Heart right ventricle (tissue), 16 donors: ENCODE results near the gene RYK. TPM values are rescaled to one million over a fixed set of nuclear protein-coding genes. Genes with fewer than 3 reads are reported as not detected.

Experiments
- ATAC-seq, 8 donors: fragments of 200-7000 bp; cut with Tn5 transposase; one replicate each; pipeline ENCODE4 v1.9.1; 2020; ENCODE audit warnings: mild to moderate bottlenecking in 8 of 8, moderate library complexity in 8 of 8, moderate number of reproducible peaks in 1 of 8
- DNase-seq, 2 donors: peaks; one replicate each; pipeline ENCODE4 v3.0.0-alpha.2; 2020
- H3K27ac ChIP-seq, 10 donors: fragments of 200-600 bp; sonication (generic) in 2 of 10; one replicate each; pipeline versions ENCODE4 v1.5.0 to v1.8.0; 2020 to 2022; ENCODE audit warnings: mild to moderate bottlenecking in 3 of 10
- H3K27me3 ChIP-seq, 7 donors: fragments of 200-600 bp; one replicate each; pipeline ENCODE4 v1.8.0; 2021 to 2022; ENCODE audit warnings: mild to moderate bottlenecking in 2 of 7
- H3K36me3 ChIP-seq, 9 donors: fragments of 200-600 bp; sonication (generic) in 1 of 9; one replicate each; pipeline versions ENCODE4 v1.5.0 to v1.8.0; 2020 to 2022; ENCODE audit warnings: mild to moderate bottlenecking in 2 of 9
- H3K4me1 ChIP-seq, 9 donors: fragments of 200-600 bp; sonication (generic) in 1 of 9; one replicate each; pipeline versions ENCODE4 v1.5.0 to v1.8.0; 2020 to 2022; ENCODE audit warnings: mild to moderate bottlenecking in 4 of 9
- H3K4me3 ChIP-seq, 10 donors: fragments of 200-600 bp; sonication (generic) in 2 of 10; one replicate each; pipeline versions ENCODE4 v1.5.0 to v1.8.0; 2020 to 2022; ENCODE audit warnings: mild to moderate bottlenecking in 7 of 10, moderate library complexity in 2 of 10
- H3K9me3 ChIP-seq, 11 donors: fragments of 200-600 bp in 10 of 11; sonication (generic) in 2 of 11; one replicate each; pipeline versions ENCODE4 v1.5.0 to v1.8.0; 2013 to 2022; ENCODE audit warnings: mild to moderate bottlenecking in 2 of 11, control low read depth in 1 of 11, moderate library complexity in 1 of 11
- WGBS, 2 donors: extraction: QIAGEN DNeasy Blood & Tissue Kit; methylation state at CpG; one replicate each; pipeline ENCODE4 v1.1.7; 2013; ENCODE audit warnings: inconsistent platforms in 1 of 2; 5-methylcytosine and 5-hydroxymethylcytosine counted together
- intact Hi-C, 10 donors: fragments of 100-400 bp; cut with DNase I; formaldehyde crosslinking; loops; one replicate each; pipeline versions ENCODE4 v1.11.1 to v1.14.2; 2022
- polyA plus RNA-seq, 2 donors: library from polyadenylated mRNA; stranded (reverse); fragments of 200-250 nt; gene quantifications; one replicate each; pipeline ENCODE4 v1.2.3, GENCODE V29; 2013
- total RNA-seq, 10 donors: library from RNA; stranded (reverse); fragmentation: NEBNext Ultra II Directional in 3 of 10; extraction: Animal tissue kit (Norgen Biotek cat#: 25700) in 3 of 10; gene quantifications; one replicate each; pipeline versions ENCODE4 v1.2.1 to v1.2.4, GENCODE V29; 2021 to 2023
- TF ChIP-seq, protein P1 (sequence below), 9 donors: fragments of 200-600 bp; sonication (generic) in 2 of 9; IDR thresholded peaks; one replicate each; pipeline versions ENCODE4 v1.5.0 to v1.8.0; 2021 to 2022; ENCODE audit warnings: antibody characterized with exemption in 9 of 9, mild to moderate bottlenecking in 5 of 9, moderate library complexity in 1 of 9
- donor health status: Arrhythmogenic right ventricular cardiomyopathy.
- donor health status: ischemic (EF 13 %, LVEDD 7.1; RV severe dilation, severe dysfunction).
- donor health status: healthy with polysubstance abuse.
- donor health status: DM: no; HTN: yes; CAD: no.
- donor health status: DM: no; HTN: no; CAD: no.
- donor health status: ischemic (EF 25% LVEDD 6.9; RV normal size, moderate dysfunction).
- donor health status: ischemic (EF 25% LVEDD 5.7; RV mildly dilated, moderate dysfunction).
- donor health status: healthy.
- donor health status: DM: yes; HTN: yes; CAD: no.
- donor health status: Ischemic cardiomyopathy.
- donor health status: ischemic (EF 35%, LVEDD 5.7; RV mildly dilated, moderate dysfunction).
- donor health status: nonischemic (EF 11% LVEDD 7.7; RV severe dilation, severe dysfunction).
- donor health status: DM: yes; HTN: yes; CAD: no.
- donor health status: PGD.
- donor health status: ischemic (EF 29% LVEDD 5.4; RV normal size, mild dysfunction).
- donor health status: nonischemic (EF 23%, LVEDD 6.1; RV moderate dilation, normal function).

Gene RYK
- total and polyA plus RNA-seq, 12 donors: 18.0 to 45.8 (median 36.5) TPM

DNA sequence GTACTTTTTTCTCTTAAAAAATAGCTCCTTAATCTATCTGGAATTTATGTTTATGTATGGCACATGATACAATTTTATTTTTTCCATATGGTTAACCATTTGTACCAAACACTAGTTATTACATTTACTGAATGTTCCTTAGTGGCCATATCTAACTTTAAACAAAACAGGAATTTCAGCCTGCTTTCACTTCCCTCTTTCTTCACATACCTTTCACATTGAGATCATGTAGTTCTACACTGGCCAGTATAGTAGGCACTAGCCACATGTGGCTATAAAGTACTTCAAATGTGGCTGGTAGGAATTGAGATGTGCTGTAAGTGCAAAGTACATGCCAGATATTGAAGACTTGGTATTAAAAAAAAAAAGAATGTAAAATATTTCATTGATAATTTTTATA, 4.7 kb upstream of the RYK start:
- ATAC-seq (no peak), DNase-seq (no peak)
- H3K4me1 ChIP-seq: peaks cover 3 to 31% (median 21%) of the 10 kb centered on the region in 9 donors
- no peak overlapping the region for H3K27ac ChIP-seq
- no peaks in the 10 kb centered on the region for H3K27me3 ChIP-seq
- TF ChIP-seq, protein P1, sequence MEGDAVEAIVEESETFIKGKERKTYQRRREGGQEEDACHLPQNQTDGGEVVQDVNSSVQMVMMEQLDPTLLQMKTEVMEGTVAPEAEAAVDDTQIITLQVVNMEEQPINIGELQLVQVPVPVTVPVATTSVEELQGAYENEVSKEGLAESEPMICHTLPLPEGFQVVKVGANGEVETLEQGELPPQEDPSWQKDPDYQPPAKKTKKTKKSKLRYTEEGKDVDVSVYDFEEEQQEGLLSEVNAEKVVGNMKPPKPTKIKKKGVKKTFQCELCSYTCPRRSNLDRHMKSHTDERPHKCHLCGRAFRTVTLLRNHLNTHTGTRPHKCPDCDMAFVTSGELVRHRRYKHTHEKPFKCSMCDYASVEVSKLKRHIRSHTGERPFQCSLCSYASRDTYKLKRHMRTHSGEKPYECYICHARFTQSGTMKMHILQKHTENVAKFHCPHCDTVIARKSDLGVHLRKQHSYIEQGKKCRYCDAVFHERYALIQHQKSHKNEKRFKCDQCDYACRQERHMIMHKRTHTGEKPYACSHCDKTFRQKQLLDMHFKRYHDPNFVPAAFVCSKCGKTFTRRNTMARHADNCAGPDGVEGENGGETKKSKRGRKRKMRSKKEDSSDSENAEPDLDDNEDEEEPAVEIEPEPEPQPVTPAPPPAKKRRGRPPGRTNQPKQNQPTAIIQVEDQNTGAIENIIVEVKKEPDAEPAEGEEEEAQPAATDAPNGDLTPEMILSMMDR (IDR thresholded peaks at IDR 0.05): no peak
- no peak overlapping the region for H3K4me3 ChIP-seq
- H3K9me3 ChIP-seq: no peaks in the 10 kb centered on the region
- intact Hi-C loops: no loop called here
- no peaks in the 10 kb centered on the region for H3K36me3 ChIP-seq

DNA sequence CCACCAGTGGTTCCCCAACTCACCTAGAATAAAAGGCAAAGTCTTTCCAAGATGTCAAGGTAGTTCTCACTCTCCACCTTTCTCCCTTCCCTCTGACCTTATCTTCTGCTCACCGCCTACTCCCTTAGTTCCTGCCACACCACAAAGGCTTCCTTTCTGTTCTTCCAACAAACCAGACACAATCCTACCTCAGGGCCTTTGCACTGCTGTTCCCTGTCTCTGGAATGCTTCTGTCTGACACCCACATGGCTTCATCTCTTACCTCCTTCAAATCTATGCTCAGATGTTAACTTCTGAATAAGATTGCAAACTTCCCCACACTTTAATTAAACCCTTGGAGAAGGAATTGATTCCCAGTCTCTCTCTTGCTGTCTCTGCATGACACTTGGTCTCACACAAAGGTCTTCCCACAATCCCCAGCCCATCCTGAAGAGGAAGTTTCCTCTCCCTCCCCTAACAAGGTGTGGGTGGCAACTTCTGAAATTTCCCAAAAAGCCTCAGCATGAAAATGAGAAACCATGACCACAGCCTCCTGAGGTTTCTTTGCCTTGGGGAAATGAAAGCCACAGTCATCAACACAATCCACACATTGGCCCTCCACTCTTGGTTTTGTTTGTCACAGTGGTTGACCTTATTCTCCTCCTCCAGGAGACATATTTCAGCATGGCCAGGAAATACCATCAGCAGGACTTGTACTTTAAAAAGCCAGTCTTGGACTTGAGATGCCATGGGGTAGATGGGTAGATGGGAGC, 3.0 kb upstream of the RYK start:
- WGBS, 2 donors: 84 to 93% methylated on average over 1 of the region's 1 CpG
- intact Hi-C loops: loop anchor here in 5 of 10 donors (5.0 kb wide), 3 partner anchors 39 to 44 kb away; no protein-coding TSS in a partner anchor

DNA sequence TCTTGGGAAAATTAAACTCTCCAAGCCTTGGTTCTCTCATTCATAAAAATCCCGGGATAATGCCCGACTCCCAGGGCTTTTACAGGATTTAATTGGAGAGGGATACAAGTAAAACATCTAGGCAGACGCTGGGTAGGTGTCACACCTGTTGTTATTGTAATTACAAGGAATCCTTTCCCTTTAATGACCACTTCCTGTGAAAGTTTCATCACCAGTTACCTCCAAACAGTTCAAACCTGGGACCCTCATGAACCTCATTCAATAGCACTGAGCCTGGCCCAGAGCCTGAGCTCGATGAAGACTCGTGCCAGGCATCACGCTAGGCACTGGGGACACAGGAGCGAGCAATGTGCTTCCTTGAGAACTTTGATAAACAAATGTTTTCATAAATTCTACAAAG, 2.1 kb upstream of the RYK start:
- Histone ChIP-seq H3K9me3 (no peaks in the 10 kb centered on the region), H3K4me3 (no peak overlapping the region), H3K4me1 (peaks cover 3 to 50% (median 41%) of the 10 kb centered on the region in 9 donors), H3K36me3 (no peaks in the 10 kb centered on the region), H3K27me3 (no peaks in the 10 kb centered on the region), H3K27ac (peak overlapping the region in 8 of 10 donors; percentile 68 to 96 (median 92))
- TF ChIP-seq, protein P1 (IDR thresholded peaks at IDR 0.05): no peak
- DNase-seq: no peak
- intact Hi-C loops: loop anchor here in 5 of 10 donors (5.0 kb wide), 3 partner anchors 40 to 45 kb away; no protein-coding TSS in a partner anchor
- ATAC-seq: no peak
- WGBS, 2 donors: 75 to 78% methylated on average over 7 of the region's 7 CpGs

More for the DNA sequence above, 3.0 kb upstream of the RYK start:
- no peaks in the 10 kb centered on the region for H3K9me3 ChIP-seq
- H3K4me3 ChIP-seq: no peak overlapping the region
- peak overlapping the region in 4 of 10 donors; percentile 0 to 94 (median 88) for H3K27ac ChIP-seq
- DNase-seq (no peak), ATAC-seq (no peak)
- H3K4me1 ChIP-seq: peaks cover 3 to 44% (median 33%) of the 10 kb centered on the region in 9 donors
- no peaks in the 10 kb centered on the region for H3K27me3 ChIP-seq
- H3K36me3 ChIP-seq: no peaks in the 10 kb centered on the region
- TF ChIP-seq, protein P1 (IDR thresholded peaks at IDR 0.05): no peak

DNA sequence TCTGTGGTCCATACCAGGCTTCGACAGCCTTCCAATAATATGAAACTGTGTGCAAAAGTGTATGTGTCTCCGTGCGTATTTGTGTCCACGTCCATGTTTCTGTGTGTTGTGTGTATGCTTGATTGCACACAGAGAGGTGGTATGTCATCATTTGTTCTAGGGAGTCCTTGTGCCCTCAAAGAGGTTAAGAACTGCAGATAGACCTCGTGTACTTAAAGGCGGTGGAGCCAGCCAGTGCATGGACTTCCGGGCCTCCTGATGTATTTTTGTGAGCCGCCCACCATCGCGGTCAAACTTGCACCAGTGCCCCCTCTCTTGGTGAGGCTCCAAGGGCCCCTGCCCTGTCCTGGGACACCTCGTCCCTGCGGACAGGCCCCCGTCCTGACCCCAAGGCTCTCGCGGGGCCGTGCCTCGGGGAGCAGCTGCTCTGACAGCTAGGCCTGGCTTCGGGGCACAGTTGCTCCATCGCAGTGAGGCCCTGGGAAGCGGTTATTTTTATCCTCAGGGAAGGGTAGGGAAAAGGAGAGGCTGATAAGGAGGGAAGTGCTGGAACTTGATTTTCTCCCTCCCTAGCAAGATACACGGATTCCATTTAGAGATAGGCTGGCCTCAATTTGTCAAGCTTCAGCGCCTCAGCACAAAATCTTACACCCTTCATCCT, 1.2 kb upstream of the RYK start:
- ATAC-seq: peak in 7 of 8 donors; percentile 17 to 78 (median 57)
- peak overlapping the region in 3 of 10 donors; percentile 10 to 83 (median 81) for H3K4me3 ChIP-seq
- intact Hi-C loops: loop anchor here in 5 of 10 donors (5.0 kb wide), 3 partner anchors 40 to 45 kb away; no protein-coding TSS in a partner anchor

More for the DNA sequence above, 1.2 kb upstream of the RYK start:
- no peaks in the 10 kb centered on the region for H3K27me3 ChIP-seq
- WGBS, 2 donors: 41 to 45% methylated on average over 22 of the region's 22 CpGs
- H3K36me3 ChIP-seq: no peaks in the 10 kb centered on the region
- H3K27ac ChIP-seq: peak overlapping the region in 9 of 10 donors; percentile 63 to 96 (median 92)
- peak; percentile 33 to 64 for DNase-seq
- no peaks in the 10 kb centered on the region for H3K9me3 ChIP-seq
- TF ChIP-seq, protein P1 (IDR thresholded peaks at IDR 0.05): no peak
- H3K4me1 ChIP-seq: peaks cover 3 to 57% (median 41%) of the 10 kb centered on the region in 9 donors
